ENCODE data around the gene KRTAP5-8. TPM values are rescaled to one million over a fixed set of nuclear protein-coding genes. Genes with fewer than 3 reads are reported as not detected.
A peak's percentile ranks its signal among the peaks of the same experiment; 100 is the strongest.

Gene KRTAP5-8
- total and polyA plus RNA-seq, 9 of the 15 experiments (the other 6 are each of a cell fraction or from before 2014, with no cell fraction given) = not detected

DNA sequence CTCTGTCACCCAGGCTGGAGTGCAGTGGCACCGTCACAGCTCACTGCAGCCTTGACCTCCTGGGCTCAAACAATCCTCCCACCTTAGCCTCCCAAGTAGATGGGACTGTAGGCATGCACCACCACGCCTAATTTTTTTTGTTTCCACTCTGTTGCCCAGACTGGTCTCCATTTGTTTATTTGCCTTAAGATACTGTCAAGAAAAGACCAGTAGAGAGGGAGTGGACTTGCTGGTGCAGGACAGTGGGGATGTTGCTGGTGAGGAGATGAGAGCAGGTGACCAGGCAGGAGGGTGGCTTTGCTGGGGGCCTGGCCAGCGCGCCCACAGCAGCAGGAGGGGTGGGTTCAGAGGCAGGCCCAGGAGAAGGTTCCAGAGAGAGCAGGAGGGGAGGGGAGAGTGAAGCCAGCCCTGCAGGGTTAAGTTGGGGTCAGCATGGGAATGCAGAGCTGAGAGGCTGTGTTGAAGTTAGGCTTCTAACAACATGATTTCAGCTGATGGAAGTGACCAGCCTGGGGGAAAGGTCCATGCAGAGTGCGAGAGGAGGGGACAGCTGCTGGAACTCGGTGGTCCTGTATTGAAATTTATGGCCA, 49.0 kb upstream of the KRTAP5-8 start:
- peaks cover 46% of the 10 kb centered on the region; the same call in 2 of the 3 replicates for H3K36me3 ChIP-seq (ENCODE audit: control insufficient read depth, insufficient read depth, low read length)
- no peak overlapping the region for H3K9ac ChIP-seq (ENCODE audit: insufficient read depth in 1 of 2, low read depth in 2 of 2, low read length in 2 of 2)
- no peak for DNase-seq (ENCODE audit: extremely low read depth in 1 of 4, low spot score in 3 of 4)
- BruUV-seq (replicated peaks) = no TSS peak
- H3K27ac ChIP-seq (ENCODE audit: extremely low read depth, low read depth, low read length) = no peak overlapping the region
- intact Hi-C loops (cut with micrococcal nuclease) (no loop called here), in situ Hi-C loops (cut with MboI) (no loop called here)
- H3K79me2 ChIP-seq (ENCODE audit: control insufficient read depth, insufficient read depth, low read length) = no peaks in the 10 kb centered on the region
- peaks cover 6 to 17% of the 10 kb centered on the region in 2 experiments; a peak in 4 of 5 replicates for H3K4me1 ChIP-seq (replicated peaks in 1 of 2; ENCODE audit: control insufficient read depth in 2 of 2, insufficient read depth in 2 of 2, low read length in 2 of 2)
- H2AFZ ChIP-seq (ENCODE audit: low read depth, low read length) = no peak overlapping the region
- POLR2A ChIA-PET = no interaction called here
- H4K20me1 ChIP-seq (replicated peaks; ENCODE audit: control insufficient read depth, insufficient read depth, low read length) = no peaks in the 10 kb centered on the region
- ATAC-seq = peak; percentile 27
- 79% methylated on average over 5 of the region's 6 CpGs for WGBS (ENCODE audit: insufficient coverage, low coverage, missing lambda C conversion rate)
- no peaks in the 10 kb centered on the region for H3K27me3 ChIP-seq (ENCODE audit: control insufficient read depth in 2 of 2, insufficient read depth in 2 of 2, low read length in 2 of 2)
- CTCF ChIA-PET (ENCODE audit: low intra/inter-chr PET ratio) = no interaction called here
- no peak for TF ChIP-seq PML (IDR thresholded peaks at IDR 0.05; ENCODE audit: low read length)
- no peak overlapping the region for H3K4me2 ChIP-seq (ENCODE audit: insufficient read depth, low read length)
- FAIRE-seq = no peak
- no peaks in the 10 kb centered on the region for H3K9me3 ChIP-seq (replicated peaks; ENCODE audit: control insufficient read depth, insufficient read depth, low read depth, low read length)
- no peaks in the 10 kb centered on the region for H3K9me1 ChIP-seq (ENCODE audit: control insufficient read depth, insufficient read depth, low read length)
- no peak overlapping the region for H3K4me3 ChIP-seq

DNA sequence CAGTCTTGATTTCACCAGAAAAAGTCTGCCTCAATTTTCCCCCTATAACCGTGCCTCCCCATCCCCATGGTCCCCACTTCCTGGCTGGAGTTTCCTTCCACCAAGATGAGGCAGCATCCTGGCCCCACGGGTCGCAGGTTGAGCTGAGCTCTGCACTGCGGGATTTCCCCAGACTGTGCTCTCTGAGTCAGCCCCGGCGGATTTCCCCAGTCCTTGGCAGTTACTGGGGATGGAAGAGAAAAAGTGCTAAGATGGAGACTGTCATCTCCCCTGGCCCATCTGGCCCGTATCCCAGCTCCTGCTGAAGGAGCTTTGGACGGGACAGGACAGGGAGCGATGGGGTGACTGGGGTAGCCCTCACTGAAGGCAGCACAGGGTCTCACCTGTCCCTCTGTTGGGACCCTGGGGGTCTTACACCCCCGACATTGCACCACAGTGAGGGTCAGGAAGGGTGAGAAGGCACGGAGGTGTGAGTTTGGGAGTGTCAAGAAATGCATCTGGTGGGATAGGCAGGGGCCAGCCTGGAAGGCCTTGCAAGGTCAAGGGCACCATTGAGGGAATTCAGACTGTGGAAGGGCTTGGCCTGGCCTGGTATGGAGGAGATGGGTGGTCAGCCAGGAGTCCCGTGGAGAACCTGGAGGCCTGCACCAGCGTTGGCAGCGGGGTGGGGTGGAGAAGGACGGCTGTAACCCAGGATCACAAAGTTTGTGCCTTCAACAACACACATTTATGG, 48.3 kb upstream of the KRTAP5-8 start:
- H3K79me2 ChIP-seq (ENCODE audit: control insufficient read depth, insufficient read depth, low read length) = no peaks in the 10 kb centered on the region
- H3K36me3 ChIP-seq (ENCODE audit: control insufficient read depth, insufficient read depth, low read length) = peaks cover 43% of the 10 kb centered on the region; the same call in 1 of the 3 replicates
- peak overlapping the region in 1 of 2 experiments; percentile 35; a peak in 1 of 4 replicates for H3K9ac ChIP-seq (ENCODE audit: insufficient read depth in 1 of 2, low read depth in 2 of 2, low read length in 2 of 2)
- in situ Hi-C loops (cut with MboI) = no loop called here
- intact Hi-C loops (cut with micrococcal nuclease) = no loop called here
- POLR2A ChIA-PET = no interaction called here
- WGBS (ENCODE audit: insufficient coverage, low coverage, missing lambda C conversion rate) = 80% methylated on average over 15 of the region's 15 CpGs
- no peaks in the 10 kb centered on the region for H3K9me1 ChIP-seq (ENCODE audit: control insufficient read depth, insufficient read depth, low read length)
- no peak for FAIRE-seq
- peaks cover 6 to 17% of the 10 kb centered on the region in 2 experiments; a peak in 4 of 5 replicates for H3K4me1 ChIP-seq (replicated peaks in 1 of 2; ENCODE audit: control insufficient read depth in 2 of 2, insufficient read depth in 2 of 2, low read length in 2 of 2)
- H3K4me3 ChIP-seq = no peak overlapping the region
- H4K20me1 ChIP-seq (replicated peaks; ENCODE audit: control insufficient read depth, insufficient read depth, low read length) = no peaks in the 10 kb centered on the region
- H2AFZ ChIP-seq (ENCODE audit: low read depth, low read length) = no peak overlapping the region
- H3K9me3 ChIP-seq (replicated peaks; ENCODE audit: control insufficient read depth, insufficient read depth, low read depth, low read length) = no peaks in the 10 kb centered on the region
- no TSS peak for BruUV-seq (replicated peaks)
- H3K27ac ChIP-seq (ENCODE audit: extremely low read depth, low read depth, low read length) = no peak overlapping the region
- no peak for TF ChIP-seq PHF20 (IDR thresholded peaks at IDR 0.05; ENCODE audit: partially characterized antibody)
- no peak for TF ChIP-seq TRIM24 (IDR thresholded peaks at IDR 0.05)
- no peak for TF ChIP-seq TBP (optimal IDR thresholded peaks at IDR 0.05; ENCODE audit: low read depth, low read length)
- no peak for TF ChIP-seq BCL6 (CRISPR knock-in tag; IDR thresholded peaks at IDR 0.05)
- TF ChIP-seq POLR3A (IDR thresholded peaks at IDR 0.05; ENCODE audit: borderline replicate concordance, extremely low read depth, insufficient read depth, insufficient read length) = no peak
- TF ChIP-seq RBM25 (IDR thresholded peaks at IDR 0.05; ENCODE audit: low read depth, low read length, severe bottlenecking) = no peak
- TF ChIP-seq MCM5 (IDR thresholded peaks at IDR 0.05; ENCODE audit: low read depth) = no peak
- no peaks in the 10 kb centered on the region for H3K27me3 ChIP-seq (ENCODE audit: control insufficient read depth in 2 of 2, insufficient read depth in 2 of 2, low read length in 2 of 2)
- H3K4me2 ChIP-seq (ENCODE audit: insufficient read depth, low read length) = no peak overlapping the region
- ATAC-seq = no peak
- DNase-seq (ENCODE audit: extremely low read depth in 1 of 4, low spot score in 3 of 4) = no peak
- CTCF ChIA-PET (ENCODE audit: low intra/inter-chr PET ratio) = no interaction called here
